Activated T-helper 17 cell treated with anti-CD3 and anti-CD28 coated beads, Interleukin-2, amount 50 U/mL, for 72 hours (primary cell): ENCODE data around the gene TIRAP. TPM values are rescaled to one million over a fixed set of nuclear protein-coding genes. Genes with fewer than 3 reads are reported as not detected.
A peak's percentile ranks its signal among the peaks of the same experiment; 100 is the strongest.

Experiments used
- ATAC-seq: fragments of 150-1000 bp; cut with Tn5 transposase; replicated peaks from 2 replicates; pipeline ENCODE4 v1.10.0; 2021; ENCODE audit warnings: mild to moderate bottlenecking, moderate library complexity
- H3K27ac Mint-ChIP-seq: one replicate; pipeline ENCODE4 v1.8.0; 2022; ENCODE audit warnings: mixed read lengths
- H3K27me3 Mint-ChIP-seq: one replicate; pipeline ENCODE4 v1.8.0; 2022; ENCODE audit warnings: mixed read lengths
- H3K36me3 Mint-ChIP-seq: one replicate; pipeline ENCODE4 v1.8.0; 2022; ENCODE audit warnings: low read depth, mild to moderate bottlenecking, mixed read lengths
- H3K4me1 Mint-ChIP-seq: one replicate; pipeline ENCODE4 v1.8.0; 2022; ENCODE audit warnings: mixed read lengths
- H3K4me3 Mint-ChIP-seq: one replicate; pipeline ENCODE4 v1.8.0; 2022; ENCODE audit warnings: mild to moderate bottlenecking, mixed read lengths
- H3K9me3 Mint-ChIP-seq: one replicate; pipeline ENCODE4 v1.8.0; 2022; ENCODE audit warnings: mixed read lengths
- total RNA-seq, 2 donors: library from RNA; stranded (reverse); gene quantifications; one replicate each; pipeline ENCODE4 v1.2.3, GENCODE V29; 2022

The TIRAP gene
- total RNA-seq, 2 donors from 2014 or later: 11.1 to 12.0 TPM

- peaks cover 81% of the 10 kb centered on the region for H3K36me3 Mint-ChIP-seq
- no peak for ATAC-seq
- no peak overlapping the region for H3K27ac Mint-ChIP-seq
- H3K9me3 Mint-ChIP-seq: no peaks in the 10 kb centered on the region
- H3K4me3 Mint-ChIP-seq: no peak overlapping the region
- peaks cover 10% of the 10 kb centered on the region for H3K4me1 Mint-ChIP-seq
- no peaks in the 10 kb centered on the region for H3K27me3 Mint-ChIP-seq
Measured at GRCh38 chr11:126337126-126337473, 54.2 kb downstream of the TIRAP start.

- H3K36me3 Mint-ChIP-seq: peaks cover 81% of the 10 kb centered on the region
- no peak for ATAC-seq
- H3K4me1 Mint-ChIP-seq: peaks cover 9% of the 10 kb centered on the region
Measured at GRCh38 chr11:126337474-126338241, 54.8 kb downstream of the TIRAP start.

DNA sequence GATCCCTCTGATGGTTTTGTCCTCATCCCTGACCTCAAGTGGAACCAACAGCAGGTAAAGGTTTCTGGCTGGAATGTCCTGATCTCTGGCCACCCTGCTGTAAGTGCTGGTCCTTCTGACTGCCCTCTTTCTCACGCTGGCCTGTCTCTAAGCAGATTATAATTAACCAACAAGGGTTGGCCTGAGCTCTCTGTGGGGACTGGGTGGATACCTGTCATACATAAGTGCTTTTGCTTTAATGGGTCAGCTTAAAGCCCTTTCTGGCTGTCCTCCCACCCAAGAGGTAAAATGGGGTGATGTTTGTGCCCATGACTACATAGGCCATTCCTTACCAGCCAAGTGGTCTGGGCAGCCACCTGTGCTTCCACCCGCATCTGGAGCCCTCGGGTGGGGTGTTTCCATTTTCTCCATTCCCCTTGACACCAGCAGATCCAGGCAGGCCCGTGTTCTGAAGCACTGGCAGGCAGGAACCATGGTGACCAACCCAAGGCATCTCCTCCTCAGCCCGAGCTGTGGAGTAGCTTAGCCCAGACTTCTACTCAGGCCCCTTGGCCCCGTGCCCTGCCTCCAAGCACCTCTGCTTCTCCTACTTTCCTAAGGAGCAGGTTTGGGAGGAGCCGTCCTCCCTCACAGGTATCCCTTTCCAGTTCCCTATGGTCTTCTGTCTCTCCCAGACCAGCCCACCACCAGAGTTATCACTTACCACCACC lies 55.6 kb downstream of the TIRAP start:
- ATAC-seq: no peak
- Mint-ChIP-seq H3K27me3 (no peaks in the 10 kb centered on the region), H3K9me3 (no peaks in the 10 kb centered on the region), H3K4me3 (no peak overlapping the region), H3K27ac (peak overlapping the region; percentile 54), H3K36me3 (peaks cover 78% of the 10 kb centered on the region), H3K4me1 (peaks cover 9% of the 10 kb centered on the region)

More at GRCh38 chr11:126337474-126338241, 54.8 kb downstream of the TIRAP start:
- peak overlapping the region; percentile 54 for H3K27ac Mint-ChIP-seq
- no peaks in the 10 kb centered on the region for H3K9me3 Mint-ChIP-seq
- no peak overlapping the region for H3K4me3 Mint-ChIP-seq
- no peaks in the 10 kb centered on the region for H3K27me3 Mint-ChIP-seq

GRCh38 chr11:126339073-126339862 lies 56.4 kb downstream of the TIRAP start:
- no peaks in the 10 kb centered on the region for H3K9me3 Mint-ChIP-seq
- H3K4me3 Mint-ChIP-seq: no peak overlapping the region
- ATAC-seq: no peak
- no peaks in the 10 kb centered on the region for H3K27me3 Mint-ChIP-seq
- H3K36me3 Mint-ChIP-seq: peaks cover 77% of the 10 kb centered on the region
- peaks cover 9% of the 10 kb centered on the region for H3K4me1 Mint-ChIP-seq
- H3K27ac Mint-ChIP-seq: no peak overlapping the region

- Mint-ChIP-seq H3K36me3 (peaks cover 81% of the 10 kb centered on the region), H3K4me1 (peaks cover 9% of the 10 kb centered on the region), H3K4me3 (no peak overlapping the region), H3K27me3 (no peaks in the 10 kb centered on the region), H3K9me3 (no peaks in the 10 kb centered on the region), H3K27ac (no peak overlapping the region)
- no peak for ATAC-seq
Measured at GRCh38 chr11:126339863-126340434, 57.1 kb downstream of the TIRAP start.

DNA sequence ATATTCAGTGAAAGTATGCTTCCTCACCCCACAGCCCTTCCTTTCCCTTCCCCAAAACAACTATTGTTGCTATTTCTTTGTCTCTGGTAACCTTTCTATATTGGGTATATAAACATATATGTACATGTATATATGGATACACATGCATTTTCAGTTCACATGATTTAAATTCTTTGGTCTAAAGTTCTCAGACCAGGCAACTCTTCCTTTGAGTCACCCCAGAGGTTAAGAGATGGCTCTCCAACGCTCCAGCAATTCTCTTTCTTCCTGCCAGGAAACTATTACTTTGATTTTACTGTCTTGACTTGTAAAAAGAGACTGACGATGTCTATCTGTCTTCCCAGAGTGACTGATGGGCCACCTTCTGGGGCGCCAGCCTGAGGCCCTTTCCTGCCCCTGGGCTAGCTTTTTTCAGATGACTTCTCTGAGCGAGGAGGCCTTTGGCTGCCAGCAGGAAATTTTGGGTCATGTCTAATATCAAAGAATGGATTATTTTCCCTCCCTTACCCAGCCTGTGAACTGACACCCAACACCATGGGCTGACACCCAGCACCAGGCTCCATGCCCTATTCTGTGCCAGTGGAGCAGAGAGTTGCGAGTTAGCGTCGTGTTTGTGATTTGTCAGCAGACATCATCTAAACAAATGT lies 58.2 kb downstream of the TIRAP start:
- peak overlapping the region; percentile 64 for H3K27ac Mint-ChIP-seq
- H3K4me1 Mint-ChIP-seq: peaks cover 8% of the 10 kb centered on the region
- ATAC-seq: no peak
- H3K36me3 Mint-ChIP-seq: peaks cover 80% of the 10 kb centered on the region
- H3K9me3 Mint-ChIP-seq: no peaks in the 10 kb centered on the region
- no peaks in the 10 kb centered on the region for H3K27me3 Mint-ChIP-seq
- H3K4me3 Mint-ChIP-seq: no peak overlapping the region

- H3K36me3 Mint-ChIP-seq: peaks cover 78% of the 10 kb centered on the region
- no peak overlapping the region for H3K4me3 Mint-ChIP-seq
- peaks cover 5% of the 10 kb centered on the region for H3K4me1 Mint-ChIP-seq
- ATAC-seq: peak; percentile 52
- no peaks in the 10 kb centered on the region for H3K27me3 Mint-ChIP-seq
- no peaks in the 10 kb centered on the region for H3K9me3 Mint-ChIP-seq
- H3K27ac Mint-ChIP-seq: peak overlapping the region; percentile 64
Measured at GRCh38 chr11:126341760-126342161, 58.9 kb downstream of the TIRAP start.

DNA sequence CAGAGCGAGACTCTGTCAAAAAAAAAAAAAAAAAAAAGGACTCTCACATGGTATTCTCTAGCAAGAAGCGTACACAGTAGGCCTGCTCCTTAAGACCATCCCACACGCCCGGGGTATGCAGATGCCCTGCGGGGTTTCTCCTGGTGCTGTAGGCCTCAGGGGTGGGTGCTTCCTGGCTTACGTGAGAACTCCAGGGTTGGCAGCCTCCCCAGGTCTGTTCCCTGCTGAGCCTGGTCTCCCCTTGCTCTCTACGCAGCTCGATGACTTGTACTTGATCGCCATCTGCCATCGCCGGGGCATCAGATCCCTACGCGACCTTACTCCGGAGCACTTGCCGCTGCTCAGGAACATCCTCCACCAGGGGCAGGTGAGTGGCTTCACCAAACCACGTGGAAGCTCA lies 60.2 kb downstream of the TIRAP start:
- H3K27ac Mint-ChIP-seq: no peak overlapping the region
- no peak for ATAC-seq
- H3K9me3 Mint-ChIP-seq: no peaks in the 10 kb centered on the region
- no peak overlapping the region for H3K4me3 Mint-ChIP-seq
- peaks cover 5% of the 10 kb centered on the region for H3K4me1 Mint-ChIP-seq
- H3K27me3 Mint-ChIP-seq: no peaks in the 10 kb centered on the region
- peaks cover 77% of the 10 kb centered on the region for H3K36me3 Mint-ChIP-seq

Other genes with a start within 250 kb of the TIRAP start
- 1 to 10 TPM; 1.8 to 2.6 TPM for gene CDON, start 220.2 kb upstream of the TIRAP start, total RNA-seq
- 10 to 100 TPM; 33.8 to 50.8 TPM for gene RPUSD4, start 71.4 kb upstream of the TIRAP start, total RNA-seq
- 10 to 100 TPM in 1 of 2 donors, 1 to 10 TPM in 1; 6.5 to 12.5 TPM for gene FAM118B, start 71.3 kb upstream of the TIRAP start, total RNA-seq
- 100 to 1,000 TPM in 1 of 2 donors, 10 to 100 TPM in 1; 92.5 to 142 TPM for gene SRPRA, start 14.2 kb upstream of the TIRAP start, total RNA-seq
- gene FOXRED1, start 13.9 kb upstream of the TIRAP start, total RNA-seq: 10 to 100 TPM; 34.6 to 47.1 TPM
- gene DCPS, start 21.0 kb downstream of the TIRAP start, total RNA-seq: 10 to 100 TPM; 28.1 to 47.5 TPM
- 10 to 100 TPM; 10.0 to 16.2 TPM for gene ST3GAL4, start 72.6 kb downstream of the TIRAP start, total RNA-seq